Retinal pigment epithelial cell (primary cell): ENCODE data around the gene GABRR2.

ENCODE experiments used
- DNase-seq: peaks from one replicate; pipeline ENCODE4 v3.0.0-alpha.2; 2010; ENCODE audit warnings: low read depth
- H3K4me3 ChIP-seq: 2 replicates; pipeline ENCODE4 v1.5.1; 2011; ENCODE audit warnings: mild to moderate bottlenecking, low read length, control low read depth, moderate library complexity
- CTCF ChIP-seq: conservative IDR thresholded peaks from 2 replicates; pipeline ENCODE4 v1.5.1; 2011; ENCODE audit warnings: low read depth, low read length, control low read depth, inconsistent platforms

GABRR2 gene

GRCh38 chr6:89215391-89215790, 99.7 kb downstream of the GABRR2 start:
- no peak overlapping the region for H3K4me3 ChIP-seq
- no peak for TF ChIP-seq CTCF

GRCh38 chr6:89214197-89214596, 100.9 kb downstream of the GABRR2 start:
- TF ChIP-seq CTCF = no peak
- DNase-seq = no peak
- no peak overlapping the region for H3K4me3 ChIP-seq

More at GRCh38 chr6:89215391-89215790, 99.7 kb downstream of the GABRR2 start:
- DNase-seq = no peak

DNA sequence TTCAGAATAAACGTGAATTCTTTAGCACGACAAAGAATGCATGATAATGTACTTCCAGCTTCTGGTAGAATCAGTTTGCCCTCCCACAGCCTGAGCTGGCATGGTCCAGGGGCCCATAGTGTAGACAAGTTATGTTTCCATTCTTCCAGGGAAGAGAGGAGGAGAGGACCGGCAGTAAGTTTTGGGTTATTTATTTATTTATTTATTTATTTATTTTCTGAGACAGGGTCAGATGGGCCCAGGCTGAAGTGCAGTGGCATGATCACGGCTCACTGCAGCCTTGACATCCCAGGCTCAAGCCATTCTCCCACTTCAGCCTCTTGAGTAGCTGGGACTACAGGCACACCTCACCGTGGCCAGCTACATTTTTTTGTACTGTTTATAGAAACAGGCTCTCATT, 102.6 kb downstream of the GABRR2 start:
- no peak for DNase-seq
- H3K4me3 ChIP-seq = no peak overlapping the region
- no peak for TF ChIP-seq CTCF

DNA sequence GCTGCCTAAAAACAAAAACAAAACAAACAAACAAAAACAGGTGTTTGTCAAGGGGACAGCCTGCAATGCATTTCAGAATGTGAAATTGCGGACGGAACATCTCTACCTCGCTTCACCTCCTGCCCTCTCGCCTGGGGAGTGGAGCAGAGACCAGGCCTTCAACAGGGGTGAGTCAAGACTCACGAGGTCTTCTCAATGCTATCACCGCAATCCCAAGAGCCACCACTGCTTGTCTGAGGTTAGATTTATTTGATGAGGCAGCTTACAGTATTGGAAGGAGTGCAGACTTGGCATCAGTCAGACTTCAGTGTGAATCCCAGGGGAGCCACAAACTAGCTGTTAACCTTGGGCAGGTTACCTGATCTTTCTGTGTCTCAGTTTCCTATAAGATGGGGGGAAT, 105.6 kb downstream of the GABRR2 start:
- no peak overlapping the region for H3K4me3 ChIP-seq
- TF ChIP-seq CTCF = no peak
- DNase-seq = no peak

DNA sequence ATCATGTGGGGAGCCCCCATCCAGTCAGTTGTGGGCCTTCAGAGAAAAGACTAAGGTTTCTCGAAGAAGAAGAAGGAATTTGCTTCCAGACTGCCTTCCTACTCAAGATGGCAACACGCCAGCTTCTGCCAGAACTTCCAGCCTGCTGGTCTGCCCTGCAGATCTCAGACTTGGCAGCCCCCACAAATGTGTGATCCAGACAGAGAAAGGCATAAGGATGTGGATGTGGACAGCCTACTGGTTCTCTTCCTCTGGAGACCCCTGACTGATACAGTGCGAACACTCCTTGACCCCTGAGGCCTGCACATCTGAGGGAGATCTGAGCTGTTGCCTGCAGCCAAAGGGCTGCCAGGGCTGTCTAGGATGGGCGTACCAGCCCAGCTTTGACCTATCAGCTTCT, 106.5 kb downstream of the GABRR2 start:
- no peak for TF ChIP-seq CTCF
- peak; percentile 18 for DNase-seq
- H3K4me3 ChIP-seq = no peak overlapping the region
